MCF 10A (cell line): Measurements from ENCODE around the gene IQCN. TPM values are rescaled to one million over a fixed set of nuclear protein-coding genes. Genes with fewer than 3 reads are reported as not detected.

Experiments used
- BruUV-seq: library from RNA; stranded (reverse); fragments of 400-500 nt; replicated peaks from 2 replicates; lab custom pipeline; 2021; lab: Mats Ljungman, UMichigan
- CTCF ChIA-PET: fragments of 300-600 bp; sonication (Branson Sonifier 250); formaldehyde crosslinking; extraction: SDS; loops from one replicate; lab custom pipeline; 2021; ENCODE audit warnings: antibody characterized with exemption, inconsistent platforms; lab: Yijun Ruan, JAX
- POLR2A ChIA-PET: fragments of 300-600, 350-650 bp; sonication (Branson Sonifier 250); formaldehyde crosslinking; extraction: SDS; loops from one replicate; lab custom pipeline; 2020; ENCODE audit warnings: antibody characterized with exemption, inconsistent platforms; lab: Yijun Ruan, JAX
- DNase-seq: peaks from one replicate; pipeline ENCODE4 v3.0.0-alpha.2; 2018; ENCODE audit not compliant: unreplicated experiment
- H3K27ac Mint-ChIP-seq: one replicate; pipeline ENCODE4 v1.8.0; 2022; ENCODE audit warnings: mild to moderate bottlenecking, low read depth, mixed read lengths; ENCODE audit not compliant: unreplicated experiment
- H3K27me3 Mint-ChIP-seq: one replicate; pipeline ENCODE4 v1.8.0; 2022; ENCODE audit warnings: mixed read lengths; ENCODE audit not compliant: insufficient read depth, unreplicated experiment
- H3K36me3 Mint-ChIP-seq: one replicate; pipeline ENCODE4 v1.8.0; 2022; ENCODE audit warnings: mild to moderate bottlenecking, moderate library complexity, mixed read lengths; ENCODE audit not compliant: insufficient read depth, unreplicated experiment
- H3K4me1 Mint-ChIP-seq: one replicate; pipeline ENCODE4 v1.8.0; 2022; ENCODE audit warnings: mixed read lengths; ENCODE audit not compliant: insufficient read depth, unreplicated experiment
- H3K4me3 Mint-ChIP-seq: one replicate; pipeline ENCODE4 v1.8.0; 2022; ENCODE audit warnings: mild to moderate bottlenecking, moderate library complexity, mixed read lengths; ENCODE audit not compliant: unreplicated experiment
- H3K9me3 Mint-ChIP-seq: one replicate; pipeline ENCODE4 v1.8.0; 2022; ENCODE audit warnings: mixed read lengths; ENCODE audit not compliant: unreplicated experiment
- intact Hi-C: fragments of 100-400 bp; cut with micrococcal nuclease; formaldehyde crosslinking; loops from 2 replicates; pipeline ENCODE4 v1.14.1; 2022
- total RNA-seq: library from RNA; stranded (reverse); gene quantifications from 2 replicates; pipeline ENCODE4 v1.2.3, GENCODE V29; 2022
- TF ChIP-seq, protein P1 (sequence below): fragments of 200-600 bp; IDR thresholded peaks from one replicate; pipeline ENCODE4 v1.8.0; 2022; ENCODE audit warnings: antibody characterized with exemption, mild to moderate bottlenecking; ENCODE audit not compliant: unreplicated experiment

IQCN gene
- total RNA-seq, 1 experiment from 2014 or later = 0.26 TPM

DNA sequence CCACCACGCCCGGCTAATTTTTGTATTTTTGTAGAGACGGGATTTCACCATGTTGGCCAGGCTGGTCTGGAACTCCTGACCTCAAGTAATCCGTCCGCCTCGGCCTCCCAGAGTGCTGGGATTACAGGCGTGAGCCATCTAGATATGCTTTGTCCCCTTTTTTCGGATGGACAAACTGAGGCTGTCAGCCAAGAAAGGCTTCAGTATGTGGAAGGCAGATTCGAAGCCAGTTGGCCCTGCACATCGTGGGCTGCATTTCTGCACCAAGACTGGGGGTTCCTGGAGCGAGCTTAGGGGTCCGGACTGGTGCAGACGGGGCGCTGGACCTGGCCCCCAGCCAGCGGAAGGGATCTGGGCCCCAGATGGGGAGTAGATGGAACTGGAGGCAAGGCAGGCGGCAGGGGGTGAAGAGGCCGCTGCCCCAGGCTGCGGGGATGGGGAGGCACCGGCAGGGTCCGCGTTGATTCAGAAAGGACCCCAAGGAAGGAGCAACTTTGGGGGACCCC lies 16.8 kb upstream of the IQCN start:
- intact Hi-C loops = no loop called here
- peak overlapping the region; percentile 97 for H3K27ac Mint-ChIP-seq
- TF ChIP-seq, protein P1, sequence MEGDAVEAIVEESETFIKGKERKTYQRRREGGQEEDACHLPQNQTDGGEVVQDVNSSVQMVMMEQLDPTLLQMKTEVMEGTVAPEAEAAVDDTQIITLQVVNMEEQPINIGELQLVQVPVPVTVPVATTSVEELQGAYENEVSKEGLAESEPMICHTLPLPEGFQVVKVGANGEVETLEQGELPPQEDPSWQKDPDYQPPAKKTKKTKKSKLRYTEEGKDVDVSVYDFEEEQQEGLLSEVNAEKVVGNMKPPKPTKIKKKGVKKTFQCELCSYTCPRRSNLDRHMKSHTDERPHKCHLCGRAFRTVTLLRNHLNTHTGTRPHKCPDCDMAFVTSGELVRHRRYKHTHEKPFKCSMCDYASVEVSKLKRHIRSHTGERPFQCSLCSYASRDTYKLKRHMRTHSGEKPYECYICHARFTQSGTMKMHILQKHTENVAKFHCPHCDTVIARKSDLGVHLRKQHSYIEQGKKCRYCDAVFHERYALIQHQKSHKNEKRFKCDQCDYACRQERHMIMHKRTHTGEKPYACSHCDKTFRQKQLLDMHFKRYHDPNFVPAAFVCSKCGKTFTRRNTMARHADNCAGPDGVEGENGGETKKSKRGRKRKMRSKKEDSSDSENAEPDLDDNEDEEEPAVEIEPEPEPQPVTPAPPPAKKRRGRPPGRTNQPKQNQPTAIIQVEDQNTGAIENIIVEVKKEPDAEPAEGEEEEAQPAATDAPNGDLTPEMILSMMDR = no peak
- no peaks in the 10 kb centered on the region for H3K27me3 Mint-ChIP-seq
- ChIA-PET CTCF (interaction anchor here (0.5 kb wide), 1 partner anchor 8 kb away, joined by 5 read pairs; no protein-coding TSS in a partner anchor), POLR2A (interaction anchor here (0.7 to 4.0 kb wide), 7 partner anchors 11 to 99 kb away, joined by 5 to 170 read pairs (median 15); partner anchors contain the start of genes IQCN, JUND, LSM4 and MPV17L2)
- peaks cover 6% of the 10 kb centered on the region for H3K36me3 Mint-ChIP-seq
- peaks cover 24% of the 10 kb centered on the region for H3K4me1 Mint-ChIP-seq
- DNase-seq = no peak
- no peaks in the 10 kb centered on the region for H3K9me3 Mint-ChIP-seq
- no TSS peak for BruUV-seq
- H3K4me3 Mint-ChIP-seq = peak overlapping the region; percentile 78

DNA sequence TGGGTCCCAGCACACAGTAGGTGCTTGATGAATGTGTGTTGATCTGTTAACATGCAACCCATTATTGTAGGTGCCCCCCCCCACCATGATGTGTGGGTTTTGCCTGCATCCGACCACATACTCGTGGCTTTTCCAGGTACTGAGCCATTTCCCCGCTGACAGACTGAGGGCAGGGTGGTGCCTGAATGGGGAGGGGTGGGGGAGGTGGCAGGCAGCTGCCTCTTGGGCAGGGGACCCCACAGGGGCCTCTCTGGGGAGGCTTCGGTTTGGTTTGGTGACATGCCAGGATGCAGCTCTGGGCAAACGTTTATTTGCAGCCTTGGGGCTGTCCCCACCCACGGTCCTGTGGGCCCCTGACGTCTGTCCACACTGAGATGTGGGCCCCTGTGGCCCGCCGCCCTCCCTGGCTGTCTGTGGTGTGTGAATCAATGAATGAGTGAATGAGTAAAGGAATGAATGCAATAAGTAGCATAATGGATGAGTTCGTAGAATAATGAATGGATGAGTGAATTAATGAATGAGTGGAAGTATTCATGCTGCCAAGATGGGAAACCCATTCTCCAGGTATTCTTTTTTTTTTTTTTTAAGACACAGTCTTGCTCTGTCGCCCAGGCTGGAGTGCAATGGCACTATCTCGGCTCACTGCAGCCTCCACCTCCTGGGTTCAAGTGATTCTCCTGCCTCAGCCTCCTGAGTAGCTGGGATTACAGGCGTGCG lies 16.2 kb upstream of the IQCN start:
- intact Hi-C loops = no loop called here
- POLR2A ChIA-PET = interaction anchor here (4.0 kb wide), 1 partner anchor 10 kb away, joined by 170 read pairs; the partner anchor contains the start of gene JUND

DNA sequence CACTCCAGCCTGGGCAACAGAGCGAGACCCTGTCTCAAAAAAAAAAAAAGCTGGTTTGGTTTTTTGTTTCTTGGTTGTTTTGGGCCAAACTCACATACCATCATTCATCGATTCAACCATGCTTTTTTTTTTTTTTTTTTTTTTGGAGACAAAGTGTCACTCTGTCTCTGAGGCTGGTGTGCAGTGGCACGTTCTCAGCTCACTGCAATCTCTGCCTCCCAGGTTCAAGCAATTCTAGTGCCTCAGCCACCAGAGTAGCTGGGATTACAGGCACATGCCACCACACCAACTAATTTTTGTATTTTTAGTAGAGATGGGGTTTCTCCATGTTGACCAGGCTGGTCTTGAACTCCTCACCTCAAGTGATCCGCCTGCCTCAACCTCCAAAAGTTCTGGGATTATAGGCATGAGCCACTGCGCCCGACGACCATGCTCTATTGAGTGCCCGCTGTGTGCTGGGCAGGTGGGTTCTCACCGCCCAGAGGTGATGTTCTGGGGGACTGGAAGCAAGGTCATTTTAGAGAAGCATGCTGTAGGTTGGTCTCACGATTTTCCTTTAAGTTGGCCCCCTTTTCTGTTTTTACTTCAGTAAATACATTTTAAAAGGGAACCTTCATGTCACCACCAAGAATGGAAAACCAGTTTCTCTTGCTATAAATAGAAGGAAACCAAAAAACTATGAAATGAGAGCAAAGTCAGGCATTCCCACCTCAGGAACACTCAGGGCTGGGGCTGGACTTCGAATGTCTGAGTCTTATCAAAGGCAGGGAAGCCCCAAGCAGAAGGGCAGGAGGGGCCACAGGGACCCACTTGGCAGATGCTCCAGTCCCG lies 15.4 kb upstream of the IQCN start:
- Mint-ChIP-seq H3K4me3 (no peak overlapping the region), H3K27me3 (no peaks in the 10 kb centered on the region)

More for the DNA sequence above, 16.2 kb upstream of the IQCN start:
- TF ChIP-seq, protein P1 = no peak
- Mint-ChIP-seq H3K27ac (peak overlapping the region; percentile 97), H3K4me1 (peaks cover 24% of the 10 kb centered on the region), H3K9me3 (no peaks in the 10 kb centered on the region), H3K4me3 (peak overlapping the region; percentile 78), H3K27me3 (no peaks in the 10 kb centered on the region), H3K36me3 (peaks cover 6% of the 10 kb centered on the region)
- CTCF ChIA-PET = no interaction called here
- DNase-seq = no peak
- no TSS peak for BruUV-seq

More for the DNA sequence above, 15.4 kb upstream of the IQCN start:
- Mint-ChIP-seq H3K36me3 (peaks cover 6% of the 10 kb centered on the region), H3K9me3 (no peaks in the 10 kb centered on the region), H3K27ac (no peak overlapping the region), H3K4me1 (peaks cover 24% of the 10 kb centered on the region)
- TF ChIP-seq, protein P1 = no peak
- intact Hi-C loops = no loop called here
- ChIA-PET POLR2A (no interaction called here), CTCF (interaction anchor here (0.6 to 1.2 kb wide), 3 partner anchors 10 to 39 kb away, joined by 3 read pairs; partner anchors contain the start of gene IQCN)
- no peak for DNase-seq
- BruUV-seq = no TSS peak
